ENCODE results near the gene ADAMTSL1.

ADAMTSL1 gene

GRCh38 chr9:18793122-18793521 lies 319.2 kb downstream of the ADAMTSL1 start:
- no peak for TF ChIP-seq CTCF (IDR thresholded peaks at IDR 0.05; ENCODE audit: insufficient read depth, low read depth, low read length, missing control alignments)
- no peak for DNase-seq (ENCODE audit: low read depth)
- no peak overlapping the region for H3K4me3 ChIP-seq (ENCODE audit: low read length)

GRCh38 chr9:18795947-18796671 lies 322.2 kb downstream of the ADAMTSL1 start:
- TF ChIP-seq CTCF (IDR thresholded peaks at IDR 0.05; ENCODE audit: insufficient read depth, low read depth, low read length, missing control alignments): no peak
- H3K4me3 ChIP-seq (ENCODE audit: low read length): no peak overlapping the region
- DNase-seq (ENCODE audit: low read depth): no peak

- no peak for DNase-seq (ENCODE audit: low read depth)
- no peak overlapping the region for H3K4me3 ChIP-seq (ENCODE audit: low read length)
- no peak for TF ChIP-seq CTCF (IDR thresholded peaks at IDR 0.05; ENCODE audit: insufficient read depth, low read depth, low read length, missing control alignments)
Measured at GRCh38 chr9:18796696-18797270, 322.8 kb downstream of the ADAMTSL1 start.

GRCh38 chr9:18798106-18798505 lies 324.2 kb downstream of the ADAMTSL1 start:
- H3K4me3 ChIP-seq (ENCODE audit: low read length): no peak overlapping the region
- no peak for TF ChIP-seq CTCF (IDR thresholded peaks at IDR 0.05; ENCODE audit: insufficient read depth, low read depth, low read length, missing control alignments)
- DNase-seq (ENCODE audit: low read depth): peak; percentile 29

- DNase-seq (ENCODE audit: low read depth): no peak
- no peak for TF ChIP-seq CTCF (IDR thresholded peaks at IDR 0.05; ENCODE audit: insufficient read depth, low read depth, low read length, missing control alignments)
- no peak overlapping the region for H3K4me3 ChIP-seq (ENCODE audit: low read length)
Measured at GRCh38 chr9:18798508-18799290, 324.7 kb downstream of the ADAMTSL1 start.

- peak; percentile 2 for DNase-seq (ENCODE audit: low read depth)
- no peak for TF ChIP-seq CTCF (IDR thresholded peaks at IDR 0.05; ENCODE audit: insufficient read depth, low read depth, low read length, missing control alignments)
Measured at GRCh38 chr9:18799428-18799827, 325.5 kb downstream of the ADAMTSL1 start.

More at GRCh38 chr9:18799428-18799827, 325.5 kb downstream of the ADAMTSL1 start:
- no peak overlapping the region for H3K4me3 ChIP-seq (ENCODE audit: low read length)
